ENCODE data around the gene ETNK1.
"Not testable (repeated sequence)": the region's sequence is repeated elsewhere in the genome, so short reads cannot be mapped to it uniquely, and the experiment has no call there.

The ETNK1 gene

GRCh38 chr12:22588817-22589216 lies 36.2 kb upstream of the ETNK1 start:
- DNase-seq (ENCODE audit: low read depth), result no peak
- no peak overlapping the region for H3K4me3 ChIP-seq (ENCODE audit: low read depth, low read length)
- TF ChIP-seq POLR2A (IDR thresholded peaks at IDR 0.05; ENCODE audit: extremely low read depth, insufficient read length), result no peak
- TF ChIP-seq MYC (IDR thresholded peaks at IDR 0.05; ENCODE audit: low read depth, low read length), result no peak
- TF ChIP-seq CTCF (IDR thresholded peaks at IDR 0.05; ENCODE audit: low read depth, low read length), result no peak
- no peak for TF ChIP-seq MAX (IDR thresholded peaks at IDR 0.05; ENCODE audit: low read depth, low read length)

GRCh38 chr12:22593864-22594263 lies 31.1 kb upstream of the ETNK1 start:
- no peak overlapping the region for H3K4me3 ChIP-seq (ENCODE audit: low read depth, low read length)
- TF ChIP-seq POLR2A (IDR thresholded peaks at IDR 0.05; ENCODE audit: extremely low read depth, insufficient read length) (no peak), CTCF (IDR thresholded peaks at IDR 0.05; ENCODE audit: low read depth, low read length) (no peak), MAX (IDR thresholded peaks at IDR 0.05; ENCODE audit: low read depth, low read length) (no peak), MYC (IDR thresholded peaks at IDR 0.05; ENCODE audit: low read depth, low read length) (no peak)
- DNase-seq (ENCODE audit: low read depth), result no peak

GRCh38 chr12:22597539-22597938 lies 27.4 kb upstream of the ETNK1 start:
- not testable (repeated sequence) for DNase-seq (ENCODE audit: low read depth); H3K4me3 ChIP-seq (ENCODE audit: low read depth, low read length)

- TF ChIP-seq POLR2A (IDR thresholded peaks at IDR 0.05; ENCODE audit: extremely low read depth, insufficient read length), result no peak
- no peak for TF ChIP-seq CTCF (IDR thresholded peaks at IDR 0.05; ENCODE audit: low read depth, low read length)
- no peak overlapping the region for H3K4me3 ChIP-seq (ENCODE audit: low read depth, low read length)
- no peak for DNase-seq (ENCODE audit: low read depth)
Measured at GRCh38 chr12:22598141-22598762, 26.7 kb upstream of the ETNK1 start.

- TF ChIP-seq POLR2A (IDR thresholded peaks at IDR 0.05; ENCODE audit: extremely low read depth, insufficient read length) (no peak), CTCF (IDR thresholded peaks at IDR 0.05; ENCODE audit: low read depth, low read length) (no peak)
- no peak overlapping the region for H3K4me3 ChIP-seq (ENCODE audit: low read depth, low read length)
- DNase-seq (ENCODE audit: low read depth), result no peak
Measured at GRCh38 chr12:22598763-22599161, 26.2 kb upstream of the ETNK1 start.

- no peak for TF ChIP-seq CTCF (IDR thresholded peaks at IDR 0.05; ENCODE audit: low read depth, low read length)
- TF ChIP-seq MYC (IDR thresholded peaks at IDR 0.05; ENCODE audit: low read depth, low read length), result no peak
- no peak for TF ChIP-seq MAX (IDR thresholded peaks at IDR 0.05; ENCODE audit: low read depth, low read length)
- TF ChIP-seq POLR2A (IDR thresholded peaks at IDR 0.05; ENCODE audit: extremely low read depth, insufficient read length), result no peak
- no peak for DNase-seq (ENCODE audit: low read depth)
- H3K4me3 ChIP-seq (ENCODE audit: low read depth, low read length), result no peak overlapping the region
Measured at GRCh38 chr12:22600181-22600580, 24.8 kb upstream of the ETNK1 start.

Measured in NB4 (cell line).